K562 (cell line): ENCODE results near the gene KCNQ4.

Experiments used
- ATF1 ChIP-seq, 2 experiments: fragments of 450-650 bp in 1 of 2; IDR thresholded peaks; 2 replicates each; pipeline ENCODE4 v1.6.1; 2016; ENCODE audit warnings: missing compliant biosample characterization in 1 of 2, missing genetic modification characterization in 1 of 2
- CHD1 ChIP-seq: fragments of 200-600 bp; sonication (generic); IDR thresholded peaks from one replicate; pipeline ENCODE4 v1.6.1; 2012; ENCODE audit warnings: mild to moderate bottlenecking, moderate library complexity, low read length, inconsistent platforms
- HDGF ChIP-seq: fragments of 450-650 bp; IDR thresholded peaks from 2 replicates; pipeline ENCODE4 v1.6.1; 2016
- MXI1 ChIP-seq: IDR thresholded peaks from 2 replicates; pipeline ENCODE4 v1.6.1; 2011; ENCODE audit warnings: low read depth, mild to moderate bottlenecking, improper control_type of control experiment, low read length
- NR3C1 ChIP-seq: sonication (generic); formaldehyde crosslinking; IDR thresholded peaks from 2 replicates; pipeline ENCODE4 v1.8.1; 2022; ENCODE audit warnings: missing genetic modification reagents
- SIRT6 ChIP-seq: IDR thresholded peaks from one replicate; pipeline ENCODE4 v1.6.1; 2012; ENCODE audit warnings: low read depth, mild to moderate bottlenecking, control low read depth, inconsistent platforms, low read length, moderate library complexity
- SMC3 ChIP-seq: conservative IDR thresholded peaks from 2 replicates; pipeline ENCODE4 v1.6.1; 2011; ENCODE audit warnings: low read depth, low read length, improper control_type of control experiment; ENCODE audit not compliant: insufficient read depth
- THRA ChIP-seq: fragments of 450-650 bp; IDR thresholded peaks from 2 replicates; pipeline ENCODE4 v1.6.1; 2017; ENCODE audit warnings: mild to moderate bottlenecking, moderate library complexity
- XRCC4 ChIP-seq: IDR thresholded peaks from one replicate; pipeline ENCODE4 v1.6.1; 2011; ENCODE audit not compliant: insufficient read depth, insufficient read length; ENCODE audit errors: extremely low read depth
- ZBED1 ChIP-seq: IDR thresholded peaks from 2 replicates; pipeline ENCODE4 v1.6.1; 2014
- ZFP1 ChIP-seq: fragments of 450-650 bp; formaldehyde crosslinking; IDR thresholded peaks from 2 replicates; pipeline ENCODE4 v1.4.0; 2020; ENCODE audit warnings: mild to moderate bottlenecking, mixed read lengths

- TF ChIP-seq ATF1 (CRISPR knock-in tag; IDR thresholded peaks at IDR 0.05): no peak
- no peak for TF ChIP-seq ATF1 (tag; IDR thresholded peaks at IDR 0.05)
- no peak for TF ChIP-seq XRCC4
- no peak for TF ChIP-seq NR3C1 (CRISPR knock-in tag)
- TF ChIP-seq HDGF: no peak
- no peak for TF ChIP-seq THRA
- no peak for TF ChIP-seq CHD1
- no peak for TF ChIP-seq ZBED1
- TF ChIP-seq MXI1: no peak
- TF ChIP-seq SMC3: no peak
- no peak for TF ChIP-seq ZFP1 (CRISPR knock-in tag)
- TF ChIP-seq SIRT6: no peak
These were observed 23.4 kb downstream of the KCNQ4 start for GRCh38 chr1:40806731-40807695.
